ENCODE data around the gene SLC25A12. TPM values are rescaled to one million over a fixed set of nuclear protein-coding genes. Genes with fewer than 3 reads are reported as not detected.
A peak's percentile ranks its signal among the peaks of the same experiment; 100 is the strongest.

Gene SLC25A12
- total and polyA plus RNA-seq, 9 of the 15 experiments (the other 6 are each of a cell fraction or from before 2014, with no cell fraction given), result 13.5 to 36.5 (median 21.7) TPM

DNA sequence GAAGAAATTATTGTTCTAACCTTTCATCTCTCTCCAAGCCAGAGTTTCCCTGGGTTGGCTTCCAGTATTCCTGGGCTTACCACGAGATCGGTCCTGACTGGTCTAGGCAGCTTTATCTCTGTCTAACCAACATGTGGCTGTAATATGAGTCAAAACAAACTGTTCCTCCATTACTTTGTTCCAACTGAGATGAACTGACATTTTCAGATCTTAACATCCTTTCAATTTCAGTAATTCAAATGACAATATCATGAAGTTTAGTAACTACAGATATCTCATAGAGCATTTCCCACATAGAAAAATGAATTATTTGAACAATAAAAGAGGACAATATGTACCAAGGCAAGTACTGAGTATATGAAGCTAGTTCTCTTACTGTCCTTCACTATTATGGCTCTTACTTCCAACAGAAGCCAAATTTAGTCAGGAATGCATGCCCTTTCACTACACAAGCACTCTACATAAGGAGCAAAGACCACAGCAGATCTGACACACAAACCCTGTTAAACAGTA, 15.5 kb downstream of the SLC25A12 start (continued):
- TF ChIP-seq, protein P1, sequence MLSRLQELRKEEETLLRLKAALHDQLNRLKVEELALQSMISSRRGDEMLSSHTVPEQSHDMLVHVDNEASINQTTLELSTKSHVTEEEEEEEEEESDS (CRISPR knock-in tag; IDR thresholded peaks at IDR 0.05), result no peak
- TF ChIP-seq DPF2 (IDR thresholded peaks at IDR 0.05), result peak; percentile 70; the same call in 1 of the 2 replicates
- peak; percentile 70 for TF ChIP-seq JUND (IDR thresholded peaks at IDR 0.05; ENCODE audit: borderline replicate concordance, low read depth, low read length)
- peak; percentile 67; the same call in 2 of the 3 replicates for TF ChIP-seq JUND (tag; IDR thresholded peaks at IDR 0.05; ENCODE audit: borderline replicate concordance, low read depth, low read length)
- no peak for TF ChIP-seq SIN3B (IDR thresholded peaks at IDR 0.05; ENCODE audit: low read depth)
- TF ChIP-seq, protein P2, sequence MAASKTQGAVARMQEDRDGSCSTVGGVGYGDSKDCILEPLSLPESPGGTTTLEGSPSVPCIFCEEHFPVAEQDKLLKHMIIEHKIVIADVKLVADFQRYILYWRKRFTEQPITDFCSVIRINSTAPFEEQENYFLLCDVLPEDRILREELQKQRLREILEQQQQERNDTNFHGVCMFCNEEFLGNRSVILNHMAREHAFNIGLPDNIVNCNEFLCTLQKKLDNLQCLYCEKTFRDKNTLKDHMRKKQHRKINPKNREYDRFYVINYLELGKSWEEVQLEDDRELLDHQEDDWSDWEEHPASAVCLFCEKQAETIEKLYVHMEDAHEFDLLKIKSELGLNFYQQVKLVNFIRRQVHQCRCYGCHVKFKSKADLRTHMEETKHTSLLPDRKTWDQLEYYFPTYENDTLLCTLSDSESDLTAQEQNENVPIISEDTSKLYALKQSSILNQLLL (CRISPR knock-in tag; IDR thresholded peaks at IDR 0.05; ENCODE audit: borderline replicate concordance), result no peak
- TF ChIP-seq, protein P3, sequence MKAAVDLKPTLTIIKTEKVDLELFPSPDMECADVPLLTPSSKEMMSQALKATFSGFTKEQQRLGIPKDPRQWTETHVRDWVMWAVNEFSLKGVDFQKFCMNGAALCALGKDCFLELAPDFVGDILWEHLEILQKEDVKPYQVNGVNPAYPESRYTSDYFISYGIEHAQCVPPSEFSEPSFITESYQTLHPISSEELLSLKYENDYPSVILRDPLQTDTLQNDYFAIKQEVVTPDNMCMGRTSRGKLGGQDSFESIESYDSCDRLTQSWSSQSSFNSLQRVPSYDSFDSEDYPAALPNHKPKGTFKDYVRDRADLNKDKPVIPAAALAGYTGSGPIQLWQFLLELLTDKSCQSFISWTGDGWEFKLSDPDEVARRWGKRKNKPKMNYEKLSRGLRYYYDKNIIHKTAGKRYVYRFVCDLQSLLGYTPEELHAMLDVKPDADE (conservative IDR thresholded peaks at IDR 0.05; ENCODE audit: control insufficient read depth, low read depth, low read length), result no peak
- TF ChIP-seq FOXK2 (conservative IDR thresholded peaks at IDR 0.05 in 1 of 2, IDR thresholded peaks at IDR 0.05 in 1 of 2; ENCODE audit: low read depth in 2 of 2), result 0 out of 4 replicates have a peak, but pooled peaks of 1 of the 2 experiments have one; percentile 46
- TF ChIP-seq ZNF184 (CRISPR knock-in tag; IDR thresholded peaks at IDR 0.05), result no peak
- TF ChIP-seq ZNF644 (tag; IDR thresholded peaks at IDR 0.05; ENCODE audit: low read depth), result 0 out of 2 replicates have a peak, but pooled peaks have one; percentile 46
- no peak for TF ChIP-seq MEF2D (tag; conservative IDR thresholded peaks at IDR 0.05; ENCODE audit: low read depth)
- TF ChIP-seq, protein P4, sequence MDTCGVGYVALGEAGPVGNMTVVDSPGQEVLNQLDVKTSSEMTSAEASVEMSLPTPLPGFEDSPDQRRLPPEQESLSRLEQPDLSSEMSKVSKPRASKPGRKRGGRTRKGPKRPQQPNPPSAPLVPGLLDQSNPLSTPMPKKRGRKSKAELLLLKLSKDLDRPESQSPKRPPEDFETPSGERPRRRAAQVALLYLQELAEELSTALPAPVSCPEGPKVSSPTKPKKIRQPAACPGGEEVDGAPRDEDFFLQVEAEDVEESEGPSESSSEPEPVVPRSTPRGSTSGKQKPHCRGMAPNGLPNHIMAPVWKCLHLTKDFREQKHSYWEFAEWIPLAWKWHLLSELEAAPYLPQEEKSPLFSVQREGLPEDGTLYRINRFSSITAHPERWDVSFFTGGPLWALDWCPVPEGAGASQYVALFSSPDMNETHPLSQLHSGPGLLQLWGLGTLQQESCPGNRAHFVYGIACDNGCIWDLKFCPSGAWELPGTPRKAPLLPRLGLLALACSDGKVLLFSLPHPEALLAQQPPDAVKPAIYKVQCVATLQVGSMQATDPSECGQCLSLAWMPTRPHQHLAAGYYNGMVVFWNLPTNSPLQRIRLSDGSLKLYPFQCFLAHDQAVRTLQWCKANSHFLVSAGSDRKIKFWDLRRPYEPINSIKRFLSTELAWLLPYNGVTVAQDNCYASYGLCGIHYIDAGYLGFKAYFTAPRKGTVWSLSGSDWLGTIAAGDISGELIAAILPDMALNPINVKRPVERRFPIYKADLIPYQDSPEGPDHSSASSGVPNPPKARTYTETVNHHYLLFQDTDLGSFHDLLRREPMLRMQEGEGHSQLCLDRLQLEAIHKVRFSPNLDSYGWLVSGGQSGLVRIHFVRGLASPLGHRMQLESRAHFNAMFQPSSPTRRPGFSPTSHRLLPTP (IDR thresholded peaks at IDR 0.05; ENCODE audit: borderline replicate concordance, extremely low read depth, insufficient read length), result no peak
- TF ChIP-seq, protein P5, sequence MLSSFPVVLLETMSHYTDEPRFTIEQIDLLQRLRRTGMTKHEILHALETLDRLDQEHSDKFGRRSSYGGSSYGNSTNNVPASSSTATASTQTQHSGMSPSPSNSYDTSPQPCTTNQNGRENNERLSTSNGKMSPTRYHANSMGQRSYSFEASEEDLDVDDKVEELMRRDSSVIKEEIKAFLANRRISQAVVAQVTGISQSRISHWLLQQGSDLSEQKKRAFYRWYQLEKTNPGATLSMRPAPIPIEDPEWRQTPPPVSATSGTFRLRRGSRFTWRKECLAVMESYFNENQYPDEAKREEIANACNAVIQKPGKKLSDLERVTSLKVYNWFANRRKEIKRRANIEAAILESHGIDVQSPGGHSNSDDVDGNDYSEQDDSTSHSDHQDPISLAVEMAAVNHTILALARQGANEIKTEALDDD (IDR thresholded peaks at IDR 0.05), result peak; percentile 85
- no peak for TF ChIP-seq SREBF1 (IDR thresholded peaks at IDR 0.05; ENCODE audit: borderline replicate concordance, low read depth, low read length)
- no peak for TF ChIP-seq THRAP3 (IDR thresholded peaks at IDR 0.05; ENCODE audit: borderline replicate concordance)
- TF ChIP-seq, protein P6, sequence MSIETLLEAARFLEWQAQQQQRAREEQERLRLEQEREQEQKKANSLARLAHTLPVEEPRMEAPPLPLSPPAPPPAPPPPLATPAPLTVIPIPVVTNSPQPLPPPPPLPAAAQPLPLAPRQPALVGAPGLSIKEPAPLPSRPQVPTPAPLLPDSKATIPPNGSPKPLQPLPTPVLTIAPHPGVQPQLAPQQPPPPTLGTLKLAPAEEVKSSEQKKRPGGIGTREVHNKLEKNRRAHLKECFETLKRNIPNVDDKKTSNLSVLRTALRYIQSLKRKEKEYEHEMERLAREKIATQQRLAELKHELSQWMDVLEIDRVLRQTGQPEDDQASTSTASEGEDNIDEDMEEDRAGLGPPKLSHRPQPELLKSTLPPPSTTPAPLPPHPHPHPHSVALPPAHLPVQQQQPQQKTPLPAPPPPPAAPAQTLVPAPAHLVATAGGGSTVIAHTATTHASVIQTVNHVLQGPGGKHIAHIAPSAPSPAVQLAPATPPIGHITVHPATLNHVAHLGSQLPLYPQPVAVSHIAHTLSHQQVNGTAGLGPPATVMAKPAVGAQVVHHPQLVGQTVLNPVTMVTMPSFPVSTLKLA (conservative IDR thresholded peaks at IDR 0.05), result peak; percentile 89 to 94
- peak in 1 of 2 experiments; percentile 36; a peak in 1 of 4 replicates for TF ChIP-seq RCOR1 (IDR thresholded peaks at IDR 0.05; ENCODE audit: borderline replicate concordance in 1 of 2, low read depth in 2 of 2, low read length in 2 of 2)

Measured in K562 (cell line).